Ishikawa (cell line): ENCODE measurements around the gene FAM124A.

Source experiments
- CEBPB ChIP-seq: IDR thresholded peaks from 2 replicates; pipeline ENCODE4 v1.6.1; 2012
- CREB1 ChIP-seq: IDR thresholded peaks from 2 replicates; pipeline ENCODE4 v1.6.1; 2012; ENCODE audit warnings: low read depth
- EGR1 ChIP-seq: IDR thresholded peaks from 2 replicates; pipeline ENCODE4 v1.6.1; 2012
- EP300 ChIP-seq: IDR thresholded peaks from 2 replicates; pipeline ENCODE4 v1.6.1; 2012; ENCODE audit warnings: borderline replicate concordance
- FOXM1 ChIP-seq: IDR thresholded peaks from 2 replicates; pipeline ENCODE4 v1.6.1; 2012; ENCODE audit warnings: low read depth, borderline replicate concordance
- MAX ChIP-seq: IDR thresholded peaks from 2 replicates; pipeline ENCODE4 v1.6.1; 2012
- NFIC ChIP-seq: IDR thresholded peaks from 2 replicates; pipeline ENCODE4 v1.6.1; 2012
- RAD21 ChIP-seq: IDR thresholded peaks from 2 replicates; pipeline ENCODE4 v1.6.1; 2012; ENCODE audit warnings: low read depth
- TAF1 ChIP-seq: IDR thresholded peaks from 2 replicates; pipeline ENCODE4 v1.6.1; 2012; ENCODE audit warnings: low read depth, mild to moderate bottlenecking
- TCF12 ChIP-seq: IDR thresholded peaks from 2 replicates; pipeline ENCODE4 v1.6.1; 2012; ENCODE audit warnings: low read depth
- TEAD4 ChIP-seq: IDR thresholded peaks from 2 replicates; pipeline ENCODE4 v1.6.1; 2012
- USF1 ChIP-seq: IDR thresholded peaks from 2 replicates; pipeline ENCODE4 v1.6.1; 2012
- YY1 ChIP-seq: IDR thresholded peaks from 2 replicates; pipeline ENCODE4 v1.6.1; 2012; ENCODE audit warnings: low read depth
- ZBTB7A ChIP-seq: IDR thresholded peaks from 2 replicates; pipeline ENCODE4 v1.6.1; 2012; ENCODE audit warnings: low read depth
- TF ChIP-seq, protein P1 (sequence below): IDR thresholded peaks from 2 replicates; pipeline ENCODE4 v1.6.1; 2012; ENCODE audit warnings: low read depth, mild to moderate bottlenecking

Gene FAM124A

DNA sequence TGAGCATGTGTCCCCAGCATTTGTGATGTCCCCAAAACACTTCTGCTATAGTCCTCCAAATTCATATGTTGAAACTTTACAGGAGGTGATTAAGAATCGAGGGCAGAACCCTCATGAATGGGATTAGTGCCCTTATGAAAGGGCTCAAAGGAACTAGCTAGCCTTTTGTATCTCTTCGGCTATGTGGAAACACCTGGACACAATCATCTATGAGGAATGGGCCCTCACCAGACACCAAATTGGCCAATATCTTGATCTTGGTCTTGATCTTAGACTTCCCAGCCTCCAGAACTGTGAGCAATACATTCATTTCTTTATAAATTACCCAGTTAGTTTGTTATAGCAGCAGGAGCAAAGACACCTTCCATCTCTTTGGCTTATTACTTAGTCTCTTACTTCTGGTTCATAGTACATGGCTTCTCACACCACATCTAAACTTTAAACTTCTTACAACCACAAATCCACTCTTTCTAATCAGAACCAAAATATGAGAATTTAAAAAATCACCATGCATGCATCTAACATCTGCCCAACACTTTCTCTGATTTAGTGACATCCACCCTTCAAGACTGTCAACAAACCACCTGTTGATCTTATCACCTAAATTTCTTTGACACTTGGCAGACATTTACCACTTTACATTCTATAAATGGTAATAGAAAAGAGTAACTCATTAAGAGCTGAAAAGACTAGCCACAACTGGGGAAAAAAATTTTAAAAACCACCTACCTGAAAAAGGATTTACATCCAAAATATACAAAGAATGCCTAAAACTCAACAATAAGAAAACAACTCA is 110.6 kb downstream of the FAM124A start:
- TF ChIP-seq USF1: no peak
- no peak for TF ChIP-seq FOXM1
- TF ChIP-seq EP300: no peak
- TF ChIP-seq EGR1: no peak
- TF ChIP-seq TEAD4: no peak
- no peak for TF ChIP-seq CREB1
- TF ChIP-seq MAX: no peak
- no peak for TF ChIP-seq NFIC
- no peak for TF ChIP-seq TAF1
- TF ChIP-seq ZBTB7A: no peak
- TF ChIP-seq CEBPB: no peak
- TF ChIP-seq, protein P1, sequence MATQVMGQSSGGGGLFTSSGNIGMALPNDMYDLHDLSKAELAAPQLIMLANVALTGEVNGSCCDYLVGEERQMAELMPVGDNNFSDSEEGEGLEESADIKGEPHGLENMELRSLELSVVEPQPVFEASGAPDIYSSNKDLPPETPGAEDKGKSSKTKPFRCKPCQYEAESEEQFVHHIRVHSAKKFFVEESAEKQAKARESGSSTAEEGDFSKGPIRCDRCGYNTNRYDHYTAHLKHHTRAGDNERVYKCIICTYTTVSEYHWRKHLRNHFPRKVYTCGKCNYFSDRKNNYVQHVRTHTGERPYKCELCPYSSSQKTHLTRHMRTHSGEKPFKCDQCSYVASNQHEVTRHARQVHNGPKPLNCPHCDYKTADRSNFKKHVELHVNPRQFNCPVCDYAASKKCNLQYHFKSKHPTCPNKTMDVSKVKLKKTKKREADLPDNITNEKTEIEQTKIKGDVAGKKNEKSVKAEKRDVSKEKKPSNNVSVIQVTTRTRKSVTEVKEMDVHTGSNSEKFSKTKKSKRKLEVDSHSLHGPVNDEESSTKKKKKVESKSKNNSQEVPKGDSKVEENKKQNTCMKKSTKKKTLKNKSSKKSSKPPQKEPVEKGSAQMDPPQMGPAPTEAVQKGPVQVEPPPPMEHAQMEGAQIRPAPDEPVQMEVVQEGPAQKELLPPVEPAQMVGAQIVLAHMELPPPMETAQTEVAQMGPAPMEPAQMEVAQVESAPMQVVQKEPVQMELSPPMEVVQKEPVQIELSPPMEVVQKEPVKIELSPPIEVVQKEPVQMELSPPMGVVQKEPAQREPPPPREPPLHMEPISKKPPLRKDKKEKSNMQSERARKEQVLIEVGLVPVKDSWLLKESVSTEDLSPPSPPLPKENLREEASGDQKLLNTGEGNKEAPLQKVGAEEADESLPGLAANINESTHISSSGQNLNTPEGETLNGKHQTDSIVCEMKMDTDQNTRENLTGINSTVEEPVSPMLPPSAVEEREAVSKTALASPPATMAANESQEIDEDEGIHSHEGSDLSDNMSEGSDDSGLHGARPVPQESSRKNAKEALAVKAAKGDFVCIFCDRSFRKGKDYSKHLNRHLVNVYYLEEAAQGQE: no peak
- TF ChIP-seq TCF12: no peak
- TF ChIP-seq YY1: no peak
- TF ChIP-seq RAD21: no peak

- no peak for TF ChIP-seq RAD21
- TF ChIP-seq USF1: no peak
- TF ChIP-seq MAX: no peak
- TF ChIP-seq TAF1: no peak
- no peak for TF ChIP-seq TEAD4
- TF ChIP-seq FOXM1: no peak
- no peak for TF ChIP-seq ZBTB7A
- no peak for TF ChIP-seq EP300
- TF ChIP-seq CEBPB: no peak
- TF ChIP-seq NFIC: no peak
- no peak for TF ChIP-seq EGR1
- TF ChIP-seq, protein P1: no peak
- TF ChIP-seq TCF12: no peak
- no peak for TF ChIP-seq CREB1
- TF ChIP-seq YY1: no peak
Observed at GRCh38 chr13:51333421-51333820, 111.2 kb downstream of the FAM124A start.

- TF ChIP-seq EGR1 (no peak), CEBPB (no peak), TEAD4 (no peak)
Observed at GRCh38 chr13:51333826-51334225, 111.6 kb downstream of the FAM124A start.
